Measurements from ENCODE around the gene AMOT. TPM values are rescaled to one million over a fixed set of nuclear protein-coding genes. Genes with fewer than 3 reads are reported as not detected.

Gene AMOT
- total and polyA plus RNA-seq, 4 donors = 1.1 to 2.6 (median 1.9) TPM

DNA sequence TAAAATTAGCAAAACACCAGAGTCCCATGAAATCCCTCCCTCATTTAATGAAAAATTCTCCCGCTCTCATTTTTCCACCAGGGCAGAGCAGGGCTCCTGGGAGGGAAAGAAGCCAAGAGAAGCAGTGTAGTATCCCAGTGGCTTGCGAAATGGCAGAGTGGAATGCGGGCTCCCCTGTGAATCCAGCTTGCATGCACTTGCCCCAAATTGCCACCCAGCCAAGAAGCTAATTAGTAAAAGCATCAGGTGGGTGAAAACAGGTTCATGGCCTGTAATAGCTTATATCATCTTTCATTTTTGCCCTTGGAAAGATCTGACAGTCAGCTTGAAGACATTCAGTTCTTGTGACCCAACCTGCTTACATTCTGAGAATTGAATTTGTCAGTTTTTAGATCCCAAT lies 10.1 kb downstream of the AMOT start (continued):
- TF ChIP-seq, protein P1, sequence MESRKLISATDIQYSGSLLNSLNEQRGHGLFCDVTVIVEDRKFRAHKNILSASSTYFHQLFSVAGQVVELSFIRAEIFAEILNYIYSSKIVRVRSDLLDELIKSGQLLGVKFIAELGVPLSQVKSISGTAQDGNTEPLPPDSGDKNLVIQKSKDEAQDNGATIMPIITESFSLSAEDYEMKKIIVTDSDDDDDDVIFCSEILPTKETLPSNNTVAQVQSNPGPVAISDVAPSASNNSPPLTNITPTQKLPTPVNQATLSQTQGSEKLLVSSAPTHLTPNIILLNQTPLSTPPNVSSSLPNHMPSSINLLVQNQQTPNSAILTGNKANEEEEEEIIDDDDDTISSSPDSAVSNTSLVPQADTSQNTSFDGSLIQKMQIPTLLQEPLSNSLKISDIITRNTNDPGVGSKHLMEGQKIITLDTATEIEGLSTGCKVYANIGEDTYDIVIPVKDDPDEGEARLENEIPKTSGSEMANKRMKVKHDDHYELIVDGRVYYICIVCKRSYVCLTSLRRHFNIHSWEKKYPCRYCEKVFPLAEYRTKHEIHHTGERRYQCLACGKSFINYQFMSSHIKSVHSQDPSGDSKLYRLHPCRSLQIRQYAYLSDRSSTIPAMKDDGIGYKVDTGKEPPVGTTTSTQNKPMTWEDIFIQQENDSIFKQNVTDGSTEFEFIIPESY (IDR thresholded peaks at IDR 0.05) = no peak
- no peak for TF ChIP-seq RXRA (IDR thresholded peaks at IDR 0.05)

DNA sequence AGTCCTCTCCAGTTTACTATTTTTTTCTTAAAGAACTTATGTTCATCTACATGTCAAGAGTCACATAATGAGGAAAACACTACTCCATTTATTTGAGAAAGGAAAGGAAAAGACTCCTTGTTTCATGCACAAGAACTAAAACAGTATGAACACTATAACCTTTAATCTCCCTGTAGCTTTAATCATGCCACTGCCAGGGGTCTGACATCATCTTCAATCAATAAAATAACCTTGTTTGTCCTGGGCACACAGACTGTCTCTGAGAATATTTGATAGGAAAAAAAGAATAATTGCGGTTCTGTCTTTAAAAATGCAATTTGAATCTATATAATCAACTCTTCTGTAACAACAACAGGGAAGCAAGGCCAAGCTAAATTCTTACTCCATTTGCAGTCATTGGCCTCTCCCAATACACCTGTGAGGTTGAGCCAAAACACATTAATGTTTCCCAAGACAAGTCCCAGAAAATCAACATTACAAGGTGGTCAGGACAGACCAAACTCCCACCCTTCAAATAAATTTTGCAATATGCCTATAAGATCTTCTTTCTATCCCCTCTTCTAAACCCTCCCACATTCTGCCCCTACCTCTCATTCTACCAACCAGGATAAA lies 13.2 kb downstream of the AMOT start:
- Histone ChIP-seq H3K9ac (ENCODE audit: low read depth in 1 of 2, low read length in 2 of 2) (no peak overlapping the region), H3K4me1 (ENCODE audit: control insufficient read depth in 4 of 4, insufficient read depth in 4 of 4, low read length in 3 of 4) (peaks cover 0 to 5% (median 0%) of the 10 kb centered on the region in 4 donors), H3K9me3 (ENCODE audit: control insufficient read depth in 4 of 4, low read length in 3 of 4) (no peaks in the 10 kb centered on the region), H3K27me3 (ENCODE audit: control insufficient read depth in 4 of 4, insufficient read depth in 4 of 4, low read length in 3 of 4) (no peaks in the 10 kb centered on the region), H3K27ac (ENCODE audit: low read depth in 1 of 2, low read length in 2 of 2) (no peak overlapping the region), H3K36me3 (ENCODE audit: control insufficient read depth in 4 of 4, insufficient read depth in 3 of 4, low read depth in 1 of 4, low read length in 3 of 4) (no peaks in the 10 kb centered on the region), H3K4me3 (ENCODE audit: low read depth in 1 of 3, low read length in 3 of 3) (no peak overlapping the region)
- no peak for DNase-seq (ENCODE audit: low spot score)
- 24% methylated on average over 1 of the region's 1 CpG for WGBS
- TF ChIP-seq, protein P2, sequence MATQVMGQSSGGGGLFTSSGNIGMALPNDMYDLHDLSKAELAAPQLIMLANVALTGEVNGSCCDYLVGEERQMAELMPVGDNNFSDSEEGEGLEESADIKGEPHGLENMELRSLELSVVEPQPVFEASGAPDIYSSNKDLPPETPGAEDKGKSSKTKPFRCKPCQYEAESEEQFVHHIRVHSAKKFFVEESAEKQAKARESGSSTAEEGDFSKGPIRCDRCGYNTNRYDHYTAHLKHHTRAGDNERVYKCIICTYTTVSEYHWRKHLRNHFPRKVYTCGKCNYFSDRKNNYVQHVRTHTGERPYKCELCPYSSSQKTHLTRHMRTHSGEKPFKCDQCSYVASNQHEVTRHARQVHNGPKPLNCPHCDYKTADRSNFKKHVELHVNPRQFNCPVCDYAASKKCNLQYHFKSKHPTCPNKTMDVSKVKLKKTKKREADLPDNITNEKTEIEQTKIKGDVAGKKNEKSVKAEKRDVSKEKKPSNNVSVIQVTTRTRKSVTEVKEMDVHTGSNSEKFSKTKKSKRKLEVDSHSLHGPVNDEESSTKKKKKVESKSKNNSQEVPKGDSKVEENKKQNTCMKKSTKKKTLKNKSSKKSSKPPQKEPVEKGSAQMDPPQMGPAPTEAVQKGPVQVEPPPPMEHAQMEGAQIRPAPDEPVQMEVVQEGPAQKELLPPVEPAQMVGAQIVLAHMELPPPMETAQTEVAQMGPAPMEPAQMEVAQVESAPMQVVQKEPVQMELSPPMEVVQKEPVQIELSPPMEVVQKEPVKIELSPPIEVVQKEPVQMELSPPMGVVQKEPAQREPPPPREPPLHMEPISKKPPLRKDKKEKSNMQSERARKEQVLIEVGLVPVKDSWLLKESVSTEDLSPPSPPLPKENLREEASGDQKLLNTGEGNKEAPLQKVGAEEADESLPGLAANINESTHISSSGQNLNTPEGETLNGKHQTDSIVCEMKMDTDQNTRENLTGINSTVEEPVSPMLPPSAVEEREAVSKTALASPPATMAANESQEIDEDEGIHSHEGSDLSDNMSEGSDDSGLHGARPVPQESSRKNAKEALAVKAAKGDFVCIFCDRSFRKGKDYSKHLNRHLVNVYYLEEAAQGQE (IDR thresholded peaks at IDR 0.05) = no peak
- TF ChIP-seq, protein P1 (IDR thresholded peaks at IDR 0.05) = no peak
- TF ChIP-seq, protein P3, sequence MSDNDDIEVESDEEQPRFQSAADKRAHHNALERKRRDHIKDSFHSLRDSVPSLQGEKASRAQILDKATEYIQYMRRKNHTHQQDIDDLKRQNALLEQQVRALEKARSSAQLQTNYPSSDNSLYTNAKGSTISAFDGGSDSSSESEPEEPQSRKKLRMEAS (IDR thresholded peaks at IDR 0.05) = no peak
- TF ChIP-seq HNF4G (IDR thresholded peaks at IDR 0.05) = no peak
- TF ChIP-seq, protein P4, sequence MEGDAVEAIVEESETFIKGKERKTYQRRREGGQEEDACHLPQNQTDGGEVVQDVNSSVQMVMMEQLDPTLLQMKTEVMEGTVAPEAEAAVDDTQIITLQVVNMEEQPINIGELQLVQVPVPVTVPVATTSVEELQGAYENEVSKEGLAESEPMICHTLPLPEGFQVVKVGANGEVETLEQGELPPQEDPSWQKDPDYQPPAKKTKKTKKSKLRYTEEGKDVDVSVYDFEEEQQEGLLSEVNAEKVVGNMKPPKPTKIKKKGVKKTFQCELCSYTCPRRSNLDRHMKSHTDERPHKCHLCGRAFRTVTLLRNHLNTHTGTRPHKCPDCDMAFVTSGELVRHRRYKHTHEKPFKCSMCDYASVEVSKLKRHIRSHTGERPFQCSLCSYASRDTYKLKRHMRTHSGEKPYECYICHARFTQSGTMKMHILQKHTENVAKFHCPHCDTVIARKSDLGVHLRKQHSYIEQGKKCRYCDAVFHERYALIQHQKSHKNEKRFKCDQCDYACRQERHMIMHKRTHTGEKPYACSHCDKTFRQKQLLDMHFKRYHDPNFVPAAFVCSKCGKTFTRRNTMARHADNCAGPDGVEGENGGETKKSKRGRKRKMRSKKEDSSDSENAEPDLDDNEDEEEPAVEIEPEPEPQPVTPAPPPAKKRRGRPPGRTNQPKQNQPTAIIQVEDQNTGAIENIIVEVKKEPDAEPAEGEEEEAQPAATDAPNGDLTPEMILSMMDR (IDR thresholded peaks at IDR 0.05; ENCODE audit: low read depth, low read length, missing input control) = no peak
- peak; percentile 27 to 45 for TF ChIP-seq JUND (IDR thresholded peaks at IDR 0.05)
- no peak for TF ChIP-seq NR2F2 (IDR thresholded peaks at IDR 0.05)
- no peak for TF ChIP-seq YY1 (IDR thresholded peaks at IDR 0.05)
- TF ChIP-seq FOXA1 (IDR thresholded peaks at IDR 0.05) = no peak
- no peak for TF ChIP-seq TAF1 (conservative IDR thresholded peaks at IDR 0.05)
- no peak for TF ChIP-seq RAD21 (IDR thresholded peaks at IDR 0.05)
- TF ChIP-seq ATF3 (IDR thresholded peaks at IDR 0.05) = peak; percentile 44
- peak; percentile 28 to 29 for TF ChIP-seq HNF4A (conservative IDR thresholded peaks at IDR 0.05)
- no peak for TF ChIP-seq FOXA2 (IDR thresholded peaks at IDR 0.05)
- TF ChIP-seq EGR1 (IDR thresholded peaks at IDR 0.05; ENCODE audit: low read depth in 2 of 2) = no peak
- no peak for TF ChIP-seq GABPA (IDR thresholded peaks at IDR 0.05 in 1 of 2, conservative IDR thresholded peaks at IDR 0.05 in 1 of 2)
- peak in 1 of 2 donors; percentile 4 for TF ChIP-seq RXRA (IDR thresholded peaks at IDR 0.05)
- TF ChIP-seq SP1 (IDR thresholded peaks at IDR 0.05) = no peak

Measured in liver (tissue), 9 donors.